Epidermal melanocyte (primary cell): Measurements from ENCODE around the gene SH3PXD2A.
"Not testable (repeated sequence)": the region's sequence is repeated elsewhere in the genome, so short reads cannot be mapped to it uniquely, and the experiment has no call there.

ENCODE experiments used
- DNase-seq: peaks from one replicate; pipeline ENCODE4 v3.0.0; 2011; ENCODE audit warnings: low spot score; ENCODE audit not compliant: insufficient read length

Gene SH3PXD2A

DNA sequence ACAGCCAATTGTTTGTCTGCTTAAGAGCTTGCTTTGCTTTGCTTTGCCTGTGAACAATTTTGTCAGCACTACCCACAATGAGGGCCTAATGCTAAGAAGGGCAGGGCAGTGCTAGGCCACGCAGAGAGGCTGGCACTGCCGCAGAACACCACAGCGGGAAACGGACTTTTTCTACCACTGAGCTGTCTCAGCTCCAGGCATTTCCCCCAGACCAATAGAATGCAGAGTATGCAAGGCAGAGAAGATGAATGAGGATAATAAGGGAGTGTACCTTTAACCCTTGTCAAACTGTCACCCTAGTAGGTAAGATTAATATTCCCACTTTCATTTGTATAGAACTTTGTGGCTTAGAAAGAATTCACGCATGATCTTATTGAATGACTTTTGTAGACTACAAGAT is 104.5 kb downstream of the SH3PXD2A start:
- no peak for DNase-seq

- no peak for DNase-seq
Observed at GRCh38 chr10:103749779-103750178, 105.6 kb downstream of the SH3PXD2A start.

- no peak for DNase-seq
Observed at GRCh38 chr10:103748020-103748419, 107.4 kb downstream of the SH3PXD2A start.

DNA sequence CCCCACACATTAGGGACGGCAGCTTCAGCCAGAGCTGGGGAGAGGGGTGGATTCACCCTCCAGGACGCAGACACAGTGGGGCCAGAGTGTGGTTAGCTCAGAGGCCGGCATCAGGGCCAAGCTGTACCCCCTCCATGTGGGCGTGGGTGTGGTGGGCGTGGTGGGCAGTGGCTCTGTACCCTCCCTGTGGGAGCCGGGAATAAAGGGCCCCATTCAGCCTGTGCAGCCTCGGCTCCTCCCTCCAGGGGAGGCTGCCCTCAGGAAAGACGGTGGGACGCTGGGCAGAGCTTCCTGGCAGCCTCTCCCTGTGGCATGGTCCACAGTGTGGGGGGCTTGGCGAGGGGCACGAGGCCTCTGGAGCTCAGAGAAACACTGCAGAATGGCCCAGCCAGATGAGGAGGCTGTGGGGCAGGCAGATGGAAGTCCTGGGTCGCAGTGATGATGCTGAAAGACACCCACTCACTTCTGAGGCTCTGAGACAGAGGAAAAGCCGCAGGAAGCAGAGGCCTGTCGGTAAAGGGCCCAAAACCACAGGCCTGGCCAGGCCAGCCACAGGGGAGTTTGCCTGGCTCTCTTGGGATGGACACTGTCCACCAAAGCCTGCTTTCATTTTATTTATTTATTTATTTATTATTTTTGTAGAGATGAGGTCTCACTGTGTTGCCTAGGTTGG is 108.0 kb downstream of the SH3PXD2A start:
- no peak for DNase-seq

DNA sequence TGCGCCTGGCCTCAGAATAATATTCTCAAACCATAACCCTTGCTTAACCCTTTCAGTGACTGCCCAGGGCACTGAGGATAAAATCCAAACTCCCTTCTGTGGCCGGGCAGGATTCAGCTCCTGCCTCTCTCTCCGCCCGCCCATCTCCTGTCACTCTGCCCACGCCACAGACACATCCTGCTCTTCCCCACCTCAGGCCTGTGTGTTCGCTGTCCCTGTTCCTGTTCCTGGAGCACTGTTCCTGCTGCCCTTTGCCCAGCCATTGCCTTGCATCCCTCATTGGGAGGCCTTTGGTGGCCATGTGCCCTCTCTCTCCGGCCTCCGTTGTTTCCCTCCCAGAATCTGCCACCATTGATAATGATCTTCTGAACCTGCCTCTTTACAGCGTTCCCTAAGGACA is 108.8 kb downstream of the SH3PXD2A start:
- DNase-seq, result no peak

- DNase-seq, result no peak
Observed at GRCh38 chr10:103745341-103746247, 109.8 kb downstream of the SH3PXD2A start.

DNA sequence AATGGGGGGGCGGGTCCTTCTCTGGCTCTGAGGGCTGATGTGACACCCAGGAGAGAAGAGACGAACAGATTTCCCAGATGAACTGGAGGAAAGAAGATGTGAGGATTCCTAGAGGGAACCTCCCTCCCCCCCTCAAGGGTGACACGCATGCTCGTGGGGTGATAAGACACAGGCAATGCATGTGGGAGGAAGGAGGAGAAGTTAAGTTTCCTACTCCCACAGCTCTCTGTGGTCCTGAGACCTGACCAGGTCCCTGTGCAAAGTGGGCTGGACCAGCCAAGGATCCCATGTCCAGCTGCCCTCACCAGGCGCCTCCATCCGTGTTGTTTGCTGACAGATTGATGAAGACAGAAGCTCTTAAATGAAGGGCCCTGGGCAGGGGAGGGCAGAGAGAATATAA is 112.6 kb downstream of the SH3PXD2A start:
- no peak for DNase-seq

GRCh38 chr10:103740611-103741010 is 114.8 kb downstream of the SH3PXD2A start:
- no peak for DNase-seq

GRCh38 chr10:103739039-103739764 is 116.2 kb downstream of the SH3PXD2A start:
- DNase-seq, result peak; percentile 76

DNA sequence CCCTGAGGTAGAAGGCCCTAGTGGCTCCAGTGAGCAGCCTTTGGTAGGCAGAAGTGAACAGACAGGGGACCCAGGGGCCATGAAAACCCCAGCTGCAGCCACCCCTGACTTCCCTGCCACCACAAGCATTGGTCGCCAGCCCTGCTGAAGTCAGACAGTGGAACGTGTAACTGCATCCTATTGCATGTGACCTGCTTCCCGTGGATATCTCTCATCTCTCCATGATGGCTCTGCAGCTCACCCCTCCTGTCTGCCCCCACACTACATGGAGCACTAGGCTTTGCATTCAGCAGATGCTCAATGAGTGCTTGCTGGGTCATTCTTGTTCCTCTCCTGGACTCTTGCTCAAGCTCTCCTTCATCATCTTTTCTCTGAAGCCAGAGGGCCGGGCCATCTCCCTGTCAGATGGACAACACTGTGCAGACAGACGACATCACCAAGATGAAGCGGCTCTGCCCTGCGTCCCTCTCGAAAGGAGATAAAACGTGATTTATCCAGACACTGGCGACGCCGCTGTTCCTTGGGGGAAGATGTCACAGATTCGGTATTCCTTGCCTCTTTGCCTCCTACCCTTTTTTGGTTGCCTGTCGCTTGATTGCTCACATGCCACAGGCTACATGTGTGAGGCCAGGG is 117.5 kb downstream of the SH3PXD2A start:
- DNase-seq, result no peak

- no peak for DNase-seq
Observed at GRCh38 chr10:103736763-103737162, 118.6 kb downstream of the SH3PXD2A start.

DNA sequence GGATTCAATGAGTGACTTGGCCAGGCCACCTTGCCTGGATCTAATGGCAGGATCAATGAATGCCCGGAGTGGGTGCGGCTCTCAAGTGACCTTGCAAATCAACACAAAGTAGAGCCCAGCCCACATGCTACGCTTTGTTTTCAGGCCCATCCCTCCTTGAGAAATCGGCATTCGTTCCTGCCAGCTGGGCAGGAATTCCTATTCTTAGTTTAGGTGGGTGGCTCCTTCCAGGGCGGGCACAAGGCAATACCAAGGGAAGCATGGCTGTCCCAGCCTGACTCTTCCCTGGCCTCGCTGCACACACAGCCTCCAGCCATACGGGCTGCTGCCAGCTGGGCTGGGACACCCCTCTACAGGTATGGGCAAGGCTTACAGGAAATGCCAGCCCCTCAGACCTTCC is 119.3 kb downstream of the SH3PXD2A start:
- DNase-seq, result no peak

DNA sequence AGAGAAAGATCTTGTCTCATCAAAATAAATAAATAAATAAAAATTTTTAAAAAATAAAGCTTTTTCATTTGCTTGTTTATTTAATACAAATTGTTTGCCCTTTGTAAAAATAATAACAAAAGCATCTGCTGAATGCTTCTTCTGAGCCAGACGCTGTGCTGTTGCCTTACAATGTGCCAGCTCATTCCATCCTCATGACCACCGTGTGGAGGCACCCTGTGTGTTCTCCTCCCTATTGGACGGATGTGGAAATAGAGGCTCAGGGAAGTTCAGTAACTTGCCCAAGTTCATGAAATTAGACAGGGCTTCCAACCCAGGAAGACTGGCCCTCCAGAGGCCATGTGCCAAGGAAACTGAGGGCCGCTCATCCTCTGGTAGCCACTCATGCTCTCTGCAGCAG is 120.6 kb downstream of the SH3PXD2A start:
- DNase-seq, result no peak

GRCh38 chr10:103733045-103733419 is 122.3 kb downstream of the SH3PXD2A start:
- DNase-seq, result no peak

DNA sequence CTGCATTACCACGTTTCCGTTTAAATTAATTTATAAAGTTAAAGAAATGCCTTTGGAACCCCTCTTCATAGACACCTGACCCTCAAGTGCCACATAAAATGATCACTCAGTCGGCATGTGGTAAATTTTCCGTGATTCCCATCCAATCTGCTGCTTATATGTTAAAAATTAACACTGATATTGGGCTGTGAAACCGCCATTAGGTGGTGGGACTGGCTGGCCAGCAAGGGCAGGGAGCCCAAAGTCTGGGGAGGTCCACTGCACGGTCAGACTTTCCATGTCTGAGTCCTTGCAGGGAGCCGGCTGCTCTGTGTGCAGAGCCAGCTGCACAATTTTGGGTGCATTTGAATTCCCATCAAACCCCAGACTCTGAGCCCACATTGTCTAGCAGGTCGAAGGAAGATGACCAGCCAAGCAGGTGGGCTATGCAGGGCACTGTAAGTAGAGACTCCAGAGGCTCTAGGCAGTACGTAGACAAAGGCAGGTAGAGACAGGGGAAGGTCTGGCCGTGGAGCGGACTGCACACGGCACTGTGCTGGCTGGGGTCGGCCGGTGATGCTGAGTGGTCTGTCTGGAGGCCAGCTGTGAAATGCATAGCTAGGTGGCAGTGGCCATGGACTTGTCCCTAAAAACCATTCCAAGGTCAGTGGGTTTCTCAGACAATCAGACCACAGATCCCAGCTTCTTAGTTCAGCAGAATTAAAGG is 122.9 kb downstream of the SH3PXD2A start:
- no peak for DNase-seq

GRCh38 chr10:103731609-103732270 is 123.6 kb downstream of the SH3PXD2A start:
- DNase-seq, result no peak

GRCh38 chr10:103731026-103731425 is 124.3 kb downstream of the SH3PXD2A start:
- DNase-seq, result not testable (repeated sequence)

- no peak for DNase-seq
Observed at GRCh38 chr10:103729851-103730250, 125.5 kb downstream of the SH3PXD2A start.

DNA sequence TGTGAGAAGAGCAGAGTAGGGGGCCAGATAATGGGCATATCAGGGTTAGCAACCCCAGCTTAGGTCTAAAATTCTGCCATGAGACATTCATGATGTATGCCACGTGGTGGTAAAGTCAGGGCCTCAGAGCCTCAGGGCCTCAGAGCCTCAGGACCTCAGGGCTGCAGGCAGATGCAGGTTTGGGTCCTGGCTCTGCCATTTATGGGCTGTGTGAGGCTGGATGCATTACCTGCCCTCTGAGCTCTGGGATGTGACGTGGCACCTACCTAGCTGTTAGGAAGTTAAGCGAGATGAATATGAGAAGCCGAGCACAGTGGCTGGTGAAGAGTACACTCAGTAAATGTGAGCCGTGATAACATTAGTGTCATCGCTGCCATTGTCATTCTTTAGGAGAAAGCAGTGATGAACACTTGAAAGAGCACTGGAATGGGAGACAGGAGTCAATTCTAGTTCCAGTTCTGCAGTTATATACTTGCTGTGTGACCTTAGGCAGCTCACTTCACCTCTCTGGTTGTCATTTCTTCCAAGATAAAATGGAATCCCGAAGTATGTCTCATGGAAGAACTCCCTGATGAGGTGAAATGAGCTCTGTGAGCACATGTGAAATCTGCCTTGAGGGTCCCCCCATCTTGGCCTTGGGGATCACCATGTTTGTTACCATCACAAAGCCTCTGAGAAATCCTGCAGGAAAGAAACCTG is 127.2 kb downstream of the SH3PXD2A start:
- no peak for DNase-seq

- DNase-seq, result peak; percentile 89
Observed at GRCh38 chr10:103727546-103727963, 127.8 kb downstream of the SH3PXD2A start.
